HUDEP-2 (cell line): ENCODE measurements around the gene APOO.

Experiments used
- DNase-seq, 76 experiments: peaks; one replicate each; lab custom pipeline; 2025; ENCODE audit not compliant: unreplicated experiment in 76 of 76; lab: John Stamatoyannopoulos, UW

The APOO gene

GRCh38 chrX:23822841-23823240 lies 84.9 kb downstream of the APOO start:
- no peak for DNase-seq

DNA sequence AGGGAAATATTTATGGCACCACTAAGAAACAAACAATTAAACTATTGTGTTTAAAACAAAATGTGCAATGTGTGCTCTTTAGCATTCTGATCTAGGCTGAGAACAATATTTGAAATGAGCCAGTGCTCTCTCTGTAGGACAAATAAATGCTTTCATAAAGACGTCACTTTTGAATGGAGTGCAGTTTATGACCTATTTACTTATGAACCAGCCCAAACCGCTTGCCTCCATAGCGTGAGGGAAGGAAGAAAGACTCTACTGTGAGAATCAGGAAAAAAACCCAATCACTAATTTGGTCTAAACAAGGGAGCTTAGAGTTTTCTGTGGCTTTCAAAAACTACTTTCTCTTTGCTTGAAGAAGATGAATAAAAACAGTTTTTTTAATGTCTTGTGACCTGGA lies 85.3 kb downstream of the APOO start:
- DNase-seq, result no peak

- no peak for DNase-seq
Measured at GRCh38 chrX:23821847-23822246, 85.9 kb downstream of the APOO start.

GRCh38 chrX:23820235-23820782 lies 87.4 kb downstream of the APOO start:
- DNase-seq, result no peak

- DNase-seq, result no peak
Measured at GRCh38 chrX:23819385-23820234, 88.1 kb downstream of the APOO start.

DNA sequence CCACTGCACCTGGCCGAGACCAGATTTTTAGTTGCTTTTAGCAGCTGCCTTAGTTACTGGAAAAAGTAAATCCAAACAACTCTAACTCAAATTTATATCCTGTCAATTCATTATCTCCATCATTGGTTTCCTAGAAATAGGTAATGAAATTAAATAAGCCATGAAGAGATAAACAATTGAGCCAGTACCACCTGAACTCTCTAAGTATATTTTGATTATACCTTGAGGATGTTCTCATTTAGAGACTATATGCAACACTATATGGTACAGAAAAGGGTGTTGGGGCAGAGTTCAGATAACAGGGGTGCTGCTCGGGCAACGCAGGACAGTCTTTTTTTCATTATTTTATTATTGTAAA lies 89.8 kb downstream of the APOO start:
- no peak for DNase-seq

DNA sequence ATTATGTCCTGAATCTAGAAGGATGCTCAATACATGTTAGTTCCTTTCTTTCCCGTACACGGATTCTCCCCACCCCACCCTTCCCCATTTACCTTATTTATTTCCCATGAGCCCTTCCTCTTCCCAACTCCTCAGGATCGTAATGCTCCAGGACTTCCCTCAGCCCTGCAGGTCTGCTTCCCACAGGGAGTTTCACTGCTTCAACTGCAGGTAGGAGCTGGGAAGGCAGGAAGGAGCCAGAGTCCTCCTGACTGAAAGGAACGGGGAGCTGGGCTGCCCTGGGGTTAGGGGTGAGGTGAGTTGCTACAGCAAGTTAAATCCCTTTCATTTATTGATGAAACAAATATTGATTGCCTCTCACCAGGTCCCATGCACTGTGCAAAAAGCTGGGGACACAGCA lies 91.6 kb downstream of the APOO start:
- no peak for DNase-seq

GRCh38 chrX:23815376-23815775 lies 92.4 kb downstream of the APOO start:
- DNase-seq, result no peak

GRCh38 chrX:23813808-23814207 lies 93.9 kb downstream of the APOO start:
- DNase-seq, result no peak

DNA sequence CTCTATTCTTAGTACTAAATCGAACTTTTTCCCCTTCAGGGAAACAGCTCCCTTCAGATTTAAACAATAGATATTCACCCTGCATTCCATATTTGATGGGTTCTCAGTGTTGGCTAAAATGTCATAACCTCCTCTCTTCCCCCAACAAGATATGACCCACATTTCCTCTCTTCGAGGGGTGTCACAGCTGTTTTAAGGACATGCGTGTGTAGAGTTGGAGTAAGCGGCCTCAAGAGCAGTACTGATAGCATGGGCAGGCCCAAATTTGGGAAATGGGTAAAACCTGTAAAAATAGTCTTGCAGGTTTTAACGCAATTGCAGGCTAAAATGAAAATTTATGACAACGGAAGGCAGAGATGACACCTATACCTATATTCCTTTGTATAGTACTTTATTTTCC lies 96.1 kb downstream of the APOO start:
- DNase-seq, result no peak

- DNase-seq, result no peak
Measured at GRCh38 chrX:23811108-23811651, 96.6 kb downstream of the APOO start.

DNA sequence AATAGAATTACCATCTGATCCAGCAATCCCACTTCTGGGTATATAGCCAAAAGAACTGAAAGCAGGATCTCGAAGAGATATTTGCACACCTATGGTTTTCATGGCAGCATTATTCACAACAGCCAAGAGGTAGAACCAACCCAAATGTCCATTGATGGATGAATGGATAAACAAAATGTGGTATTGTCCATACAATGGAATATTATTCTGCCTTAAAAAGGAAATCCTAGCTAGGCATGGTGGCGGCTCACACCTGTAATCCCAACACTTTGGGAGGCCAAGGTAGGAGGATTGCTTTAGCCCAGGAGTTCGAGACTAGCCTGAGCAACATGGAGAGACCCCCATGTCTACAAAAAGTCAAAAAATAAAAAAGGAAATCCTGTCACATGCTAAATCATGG lies 97.5 kb downstream of the APOO start:
- DNase-seq, result no peak

DNA sequence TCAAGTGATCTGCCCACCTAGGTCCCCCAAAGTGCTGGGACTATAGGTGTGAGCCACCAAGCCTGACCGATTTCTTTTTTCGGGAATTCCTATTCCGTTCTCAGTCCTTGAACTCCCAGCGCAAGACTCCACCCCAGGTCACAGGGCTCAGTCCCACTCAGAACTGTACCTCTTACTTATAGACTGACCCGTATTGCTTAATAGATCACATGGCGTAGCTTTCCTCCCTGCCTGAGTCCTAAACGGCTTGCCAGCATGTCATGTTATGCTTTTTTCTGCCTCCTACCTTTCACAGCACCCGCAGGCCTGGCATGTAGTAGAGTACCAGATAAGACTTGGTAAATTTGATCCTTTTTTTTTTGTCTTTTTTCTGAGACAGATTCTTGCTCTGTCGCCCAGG lies 102.3 kb downstream of the APOO start:
- DNase-seq, result no peak

- DNase-seq, result no peak
Measured at GRCh38 chrX:23804578-23804977, 103.2 kb downstream of the APOO start.

- DNase-seq, result no peak
Measured at GRCh38 chrX:23803931-23804381, 103.8 kb downstream of the APOO start.

- DNase-seq, result no peak
Measured at GRCh38 chrX:23802431-23802830, 105.3 kb downstream of the APOO start.

DNA sequence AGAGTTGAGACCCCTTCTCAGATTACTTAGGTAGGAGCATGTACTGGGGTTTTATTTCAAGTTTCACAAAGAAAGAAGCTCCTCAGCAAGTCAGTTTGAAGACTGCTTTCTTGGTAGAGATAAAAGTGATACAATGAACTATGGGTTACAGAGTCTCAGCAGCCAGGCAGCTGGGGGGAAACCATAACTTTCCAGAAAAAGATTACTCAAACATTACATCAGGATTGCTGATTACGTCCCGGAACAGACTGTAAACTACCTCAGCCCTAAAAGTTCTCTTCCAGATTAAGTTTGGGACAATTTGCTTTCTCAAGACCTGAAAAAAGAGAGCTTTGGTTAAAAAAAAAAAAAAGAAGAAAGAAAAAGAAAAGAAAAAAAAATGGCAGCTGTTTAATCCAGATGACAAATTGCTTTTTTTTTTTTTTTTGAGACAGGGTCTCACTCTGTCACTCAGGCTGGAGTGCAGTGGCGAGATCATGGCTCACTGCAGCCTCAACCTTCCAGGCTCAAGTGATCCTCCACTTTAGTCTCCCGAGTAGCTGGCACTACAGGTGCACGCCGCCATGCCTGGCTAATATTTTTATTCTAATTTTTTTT lies 108.2 kb downstream of the APOO start:
- DNase-seq, result no peak

GRCh38 chrX:23797371-23798128 lies 110.2 kb downstream of the APOO start:
- DNase-seq, result no peak

DNA sequence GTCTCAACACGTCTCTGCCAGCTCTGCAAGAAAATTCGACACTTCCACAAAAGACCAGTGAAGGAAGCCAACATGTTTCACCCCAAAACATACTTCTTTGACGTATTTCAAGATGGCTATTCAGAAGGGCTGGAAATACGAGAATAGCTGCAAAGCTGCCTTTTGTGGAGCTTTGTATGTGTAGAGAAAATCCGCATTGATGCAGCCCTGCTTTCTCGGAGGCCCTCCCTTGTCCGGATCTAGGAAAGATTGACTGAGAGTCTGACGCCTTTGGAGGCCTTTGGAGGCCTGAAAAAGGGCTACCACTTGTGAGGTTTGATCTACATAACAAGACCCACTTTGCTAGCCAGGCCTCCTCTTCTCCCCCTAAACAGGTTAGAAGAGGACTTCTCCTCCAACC lies 112.5 kb downstream of the APOO start:
- DNase-seq, result no peak

DNA sequence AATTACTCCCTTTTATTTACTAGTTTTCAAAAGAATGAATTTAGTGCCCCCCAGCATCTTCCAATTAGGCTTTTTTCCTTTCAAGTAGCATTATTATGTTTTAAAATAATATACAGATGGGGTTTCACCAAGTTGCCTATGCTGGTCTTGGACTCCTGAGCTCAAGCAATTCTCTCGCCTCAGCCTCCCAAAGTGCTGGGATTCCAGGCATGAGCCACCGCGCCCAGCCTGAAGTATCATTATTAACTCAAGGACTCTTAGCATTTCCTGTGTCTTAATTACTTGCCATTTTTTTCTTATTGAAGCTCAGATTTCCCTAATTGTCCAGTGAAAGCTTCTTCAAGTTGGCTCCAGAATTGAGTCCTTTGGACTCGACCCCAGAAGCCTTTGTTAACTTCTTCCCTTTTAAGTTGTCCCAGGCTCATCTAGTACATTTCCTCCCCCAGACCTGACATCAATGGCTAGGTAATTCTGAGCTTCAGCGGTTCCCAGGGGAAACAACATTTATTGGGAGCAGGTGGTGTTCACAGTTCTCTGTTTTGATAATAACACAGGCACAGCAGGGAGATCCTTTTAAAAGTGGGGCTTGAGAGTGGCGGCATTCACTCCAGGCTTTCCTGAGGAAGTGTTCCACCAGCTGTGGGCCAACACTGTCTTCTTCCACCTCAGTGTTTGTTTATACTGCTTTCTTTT lies 114.7 kb downstream of the APOO start:
- DNase-seq, result no peak

DNA sequence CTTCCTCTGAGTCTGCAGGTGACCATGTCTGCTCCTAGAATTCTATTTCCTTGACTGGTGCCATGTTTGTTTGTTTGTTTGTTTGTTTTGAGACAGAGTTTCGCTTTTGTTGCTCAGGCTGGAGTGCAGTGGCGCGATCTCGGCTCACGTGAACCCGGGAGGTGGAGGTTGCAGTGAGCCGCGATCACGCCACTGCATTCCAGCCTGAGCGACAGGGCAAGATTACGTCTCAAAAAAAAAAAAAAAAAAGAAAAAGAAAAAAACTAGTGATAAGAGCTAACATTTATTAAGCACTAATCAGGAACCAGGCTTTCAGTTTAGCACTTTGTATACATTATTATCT lies 117.6 kb downstream of the APOO start:
- DNase-seq, result no peak
